ENCODE measurements around the gene PTTG1IP.

The PTTG1IP gene

GRCh38 chr21:44862869-44863685 lies 10.4 kb downstream of the PTTG1IP start:
- no peak for DNase-seq (ENCODE audit: low spot score)

GRCh38 chr21:44858791-44859190 lies 14.7 kb downstream of the PTTG1IP start:
- no peak for DNase-seq (ENCODE audit: low spot score)

GRCh38 chr21:44858291-44858690 lies 15.2 kb downstream of the PTTG1IP start:
- no peak for DNase-seq (ENCODE audit: low spot score)

GRCh38 chr21:44857127-44857892 lies 16.2 kb downstream of the PTTG1IP start:
- DNase-seq (ENCODE audit: low spot score) = no peak

GRCh38 chr21:44856131-44856530 lies 17.4 kb downstream of the PTTG1IP start:
- DNase-seq (ENCODE audit: low spot score) = no peak

GRCh38 chr21:44855572-44855971 lies 17.9 kb downstream of the PTTG1IP start:
- no peak for DNase-seq (ENCODE audit: low spot score)

GRCh38 chr21:44854664-44855446 lies 18.6 kb downstream of the PTTG1IP start:
- DNase-seq (ENCODE audit: low spot score) = no peak

GRCh38 chr21:44854391-44854663 lies 19.2 kb downstream of the PTTG1IP start:
- no peak for DNase-seq (ENCODE audit: low spot score)

- no peak for DNase-seq (ENCODE audit: low spot score)
Measured at GRCh38 chr21:44853601-44854390, 19.7 kb downstream of the PTTG1IP start.

GRCh38 chr21:44850905-44851657 lies 22.4 kb downstream of the PTTG1IP start:
- no peak for DNase-seq (ENCODE audit: low spot score)

- DNase-seq (ENCODE audit: low spot score) = no peak
Measured at GRCh38 chr21:44850208-44850800, 23.2 kb downstream of the PTTG1IP start.

GRCh38 chr21:44849616-44850130 lies 23.8 kb downstream of the PTTG1IP start:
- DNase-seq (ENCODE audit: low spot score) = no peak

- DNase-seq (ENCODE audit: low spot score) = no peak
Measured at GRCh38 chr21:44848821-44849521, 24.5 kb downstream of the PTTG1IP start.

GRCh38 chr21:44847261-44848056 lies 26.0 kb downstream of the PTTG1IP start:
- no peak for DNase-seq (ENCODE audit: low spot score)

- peak; percentile 27 for DNase-seq (ENCODE audit: low spot score)
Measured at GRCh38 chr21:44846485-44847260, 26.8 kb downstream of the PTTG1IP start.

- no peak for DNase-seq (ENCODE audit: low spot score)
Measured at GRCh38 chr21:44846224-44846484, 27.3 kb downstream of the PTTG1IP start.

GRCh38 chr21:44845418-44846223 lies 27.9 kb downstream of the PTTG1IP start:
- DNase-seq (ENCODE audit: low spot score) = peak; percentile 42

GRCh38 chr21:44844256-44844655 lies 29.2 kb downstream of the PTTG1IP start:
- DNase-seq (ENCODE audit: low spot score) = no peak
